ENCODE data around the gene DDX4.

DDX4 gene

DNA sequence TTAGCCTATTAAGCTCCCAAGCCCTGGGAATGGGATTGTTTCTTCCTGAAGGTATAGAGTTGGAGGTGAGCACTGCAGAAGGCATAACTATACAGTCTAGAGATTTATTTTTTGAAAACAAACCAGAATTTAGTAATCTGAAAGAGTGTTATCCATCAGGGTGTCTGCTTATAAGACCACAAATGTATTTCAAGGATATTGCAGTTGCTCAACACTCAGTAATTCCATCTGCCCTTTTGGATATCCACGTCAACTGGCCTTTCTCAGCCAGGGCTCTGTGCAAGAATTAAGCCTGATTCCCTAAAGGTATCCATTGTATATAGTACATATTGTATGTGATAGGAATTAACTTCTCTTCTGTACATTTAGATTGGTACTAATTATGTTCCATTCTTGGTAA lies 98.3 kb downstream of the DDX4 start:
- no peak for TF ChIP-seq FOXP2 (optimal IDR thresholded peaks at IDR 0.05; ENCODE audit: borderline replicate concordance, extremely low read depth, extremely low read length, insufficient read depth)
- no peak for TF ChIP-seq POLR2AphosphoS5 (IDR thresholded peaks at IDR 0.05; ENCODE audit: low read depth, low read length)
- TF ChIP-seq, protein P1, sequence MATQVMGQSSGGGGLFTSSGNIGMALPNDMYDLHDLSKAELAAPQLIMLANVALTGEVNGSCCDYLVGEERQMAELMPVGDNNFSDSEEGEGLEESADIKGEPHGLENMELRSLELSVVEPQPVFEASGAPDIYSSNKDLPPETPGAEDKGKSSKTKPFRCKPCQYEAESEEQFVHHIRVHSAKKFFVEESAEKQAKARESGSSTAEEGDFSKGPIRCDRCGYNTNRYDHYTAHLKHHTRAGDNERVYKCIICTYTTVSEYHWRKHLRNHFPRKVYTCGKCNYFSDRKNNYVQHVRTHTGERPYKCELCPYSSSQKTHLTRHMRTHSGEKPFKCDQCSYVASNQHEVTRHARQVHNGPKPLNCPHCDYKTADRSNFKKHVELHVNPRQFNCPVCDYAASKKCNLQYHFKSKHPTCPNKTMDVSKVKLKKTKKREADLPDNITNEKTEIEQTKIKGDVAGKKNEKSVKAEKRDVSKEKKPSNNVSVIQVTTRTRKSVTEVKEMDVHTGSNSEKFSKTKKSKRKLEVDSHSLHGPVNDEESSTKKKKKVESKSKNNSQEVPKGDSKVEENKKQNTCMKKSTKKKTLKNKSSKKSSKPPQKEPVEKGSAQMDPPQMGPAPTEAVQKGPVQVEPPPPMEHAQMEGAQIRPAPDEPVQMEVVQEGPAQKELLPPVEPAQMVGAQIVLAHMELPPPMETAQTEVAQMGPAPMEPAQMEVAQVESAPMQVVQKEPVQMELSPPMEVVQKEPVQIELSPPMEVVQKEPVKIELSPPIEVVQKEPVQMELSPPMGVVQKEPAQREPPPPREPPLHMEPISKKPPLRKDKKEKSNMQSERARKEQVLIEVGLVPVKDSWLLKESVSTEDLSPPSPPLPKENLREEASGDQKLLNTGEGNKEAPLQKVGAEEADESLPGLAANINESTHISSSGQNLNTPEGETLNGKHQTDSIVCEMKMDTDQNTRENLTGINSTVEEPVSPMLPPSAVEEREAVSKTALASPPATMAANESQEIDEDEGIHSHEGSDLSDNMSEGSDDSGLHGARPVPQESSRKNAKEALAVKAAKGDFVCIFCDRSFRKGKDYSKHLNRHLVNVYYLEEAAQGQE (IDR thresholded peaks at IDR 0.05; ENCODE audit: insufficient read depth in 1 of 2, low read depth in 2 of 2, low read length in 2 of 2) = no peak
- TF ChIP-seq SIN3A (IDR thresholded peaks at IDR 0.05; ENCODE audit: borderline replicate concordance, insufficient read depth, low read length) = no peak
- no peak for TF ChIP-seq TAF1 (IDR thresholded peaks at IDR 0.05; ENCODE audit: borderline replicate concordance, insufficient read depth, low read length)

DNA sequence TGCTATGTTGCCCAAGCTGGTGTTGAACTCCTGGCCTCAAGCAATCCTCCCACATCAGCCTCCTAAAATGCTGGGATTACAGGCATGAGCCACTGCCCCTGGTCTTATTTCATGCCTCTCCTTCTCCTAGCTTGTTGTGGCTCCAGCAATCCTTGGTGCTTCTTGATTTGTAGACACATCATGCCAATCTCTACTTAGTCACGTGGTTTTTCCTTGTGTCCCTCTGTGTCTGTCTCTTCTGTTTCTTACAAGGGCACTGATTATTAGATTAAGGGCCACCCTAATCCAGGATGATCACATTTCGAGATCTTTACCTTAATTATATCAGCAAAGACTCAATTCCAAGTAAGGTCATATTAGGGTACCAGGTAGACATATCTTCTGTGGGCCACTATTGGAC lies 104.1 kb downstream of the DDX4 start:
- TF ChIP-seq POLR2AphosphoS5 (IDR thresholded peaks at IDR 0.05; ENCODE audit: low read depth, low read length) (no peak), FOXP2 (optimal IDR thresholded peaks at IDR 0.05; ENCODE audit: borderline replicate concordance, extremely low read depth, extremely low read length, insufficient read depth) (no peak), TAF1 (IDR thresholded peaks at IDR 0.05; ENCODE audit: borderline replicate concordance, insufficient read depth, low read length) (no peak), SIN3A (IDR thresholded peaks at IDR 0.05; ENCODE audit: borderline replicate concordance, insufficient read depth, low read length) (no peak)
- TF ChIP-seq, protein P1 (IDR thresholded peaks at IDR 0.05; ENCODE audit: insufficient read depth in 1 of 2, low read depth in 2 of 2, low read length in 2 of 2) = no peak

DNA sequence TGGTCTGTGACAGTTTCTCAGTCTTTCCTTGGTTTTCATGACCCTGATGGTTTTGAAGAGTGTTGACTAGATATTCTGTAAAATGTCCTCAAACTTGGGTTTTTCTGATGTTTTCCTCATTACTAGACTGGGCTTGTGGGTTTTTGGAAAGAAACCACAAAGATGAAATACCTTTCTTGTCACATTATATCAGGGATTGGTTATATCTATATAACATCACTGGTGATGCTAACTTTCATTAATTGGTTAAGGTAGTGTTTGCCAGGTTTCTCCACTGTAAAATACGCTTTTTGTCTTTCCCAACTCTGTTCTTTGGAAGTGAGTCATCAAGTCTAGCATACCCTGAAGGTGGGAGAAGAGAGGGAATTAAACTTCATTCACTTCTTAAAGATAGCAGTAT lies 110.0 kb downstream of the DDX4 start:
- TF ChIP-seq FOXP2 (optimal IDR thresholded peaks at IDR 0.05; ENCODE audit: borderline replicate concordance, extremely low read depth, extremely low read length, insufficient read depth) = no peak
- TF ChIP-seq TAF1 (IDR thresholded peaks at IDR 0.05; ENCODE audit: borderline replicate concordance, insufficient read depth, low read length) = no peak
- TF ChIP-seq, protein P1 (IDR thresholded peaks at IDR 0.05; ENCODE audit: insufficient read depth in 1 of 2, low read depth in 2 of 2, low read length in 2 of 2) = no peak
- no peak for TF ChIP-seq SIN3A (IDR thresholded peaks at IDR 0.05; ENCODE audit: borderline replicate concordance, insufficient read depth, low read length)
- TF ChIP-seq POLR2AphosphoS5 (IDR thresholded peaks at IDR 0.05; ENCODE audit: low read depth, low read length) = no peak

DNA sequence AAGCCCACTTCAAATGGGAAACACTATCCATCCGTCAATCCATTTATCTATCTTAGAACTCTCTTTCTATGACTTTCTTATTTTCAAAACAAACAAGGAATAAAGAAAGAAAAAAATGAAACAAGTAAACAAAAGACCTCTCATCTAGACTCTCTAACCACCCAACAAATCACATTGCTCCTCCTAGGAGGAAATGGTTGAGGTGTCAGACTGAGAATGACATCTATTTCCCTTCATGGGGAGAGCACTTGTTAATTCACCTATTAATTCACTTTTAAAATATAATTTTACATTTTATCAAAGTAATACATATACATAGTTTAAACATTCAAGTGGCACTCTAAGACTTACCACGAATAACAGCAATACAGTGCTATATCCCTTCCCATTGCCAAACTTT lies 110.9 kb downstream of the DDX4 start:
- no peak for TF ChIP-seq POLR2AphosphoS5 (IDR thresholded peaks at IDR 0.05; ENCODE audit: low read depth, low read length)
- TF ChIP-seq SIN3A (IDR thresholded peaks at IDR 0.05; ENCODE audit: borderline replicate concordance, insufficient read depth, low read length) = no peak
- no peak for TF ChIP-seq TAF1 (IDR thresholded peaks at IDR 0.05; ENCODE audit: borderline replicate concordance, insufficient read depth, low read length)
- TF ChIP-seq, protein P1 (IDR thresholded peaks at IDR 0.05; ENCODE audit: insufficient read depth in 1 of 2, low read depth in 2 of 2, low read length in 2 of 2) = no peak
- TF ChIP-seq FOXP2 (optimal IDR thresholded peaks at IDR 0.05; ENCODE audit: borderline replicate concordance, extremely low read depth, extremely low read length, insufficient read depth) = no peak

Measured in PFSK-1 (cell line).